HG02840 (cell line): Measurements from ENCODE around the gene STX8.

Experiments
- ATAC-seq: cut with Tn5 transposase; IDR thresholded peaks from one replicate; pipeline ENCODE4 v1.9.1; 2021; ENCODE audit warnings: mild to moderate bottlenecking, moderate library complexity, moderate number of reproducible peaks; ENCODE audit not compliant: unreplicated experiment, low FRiP score

The STX8 gene

DNA sequence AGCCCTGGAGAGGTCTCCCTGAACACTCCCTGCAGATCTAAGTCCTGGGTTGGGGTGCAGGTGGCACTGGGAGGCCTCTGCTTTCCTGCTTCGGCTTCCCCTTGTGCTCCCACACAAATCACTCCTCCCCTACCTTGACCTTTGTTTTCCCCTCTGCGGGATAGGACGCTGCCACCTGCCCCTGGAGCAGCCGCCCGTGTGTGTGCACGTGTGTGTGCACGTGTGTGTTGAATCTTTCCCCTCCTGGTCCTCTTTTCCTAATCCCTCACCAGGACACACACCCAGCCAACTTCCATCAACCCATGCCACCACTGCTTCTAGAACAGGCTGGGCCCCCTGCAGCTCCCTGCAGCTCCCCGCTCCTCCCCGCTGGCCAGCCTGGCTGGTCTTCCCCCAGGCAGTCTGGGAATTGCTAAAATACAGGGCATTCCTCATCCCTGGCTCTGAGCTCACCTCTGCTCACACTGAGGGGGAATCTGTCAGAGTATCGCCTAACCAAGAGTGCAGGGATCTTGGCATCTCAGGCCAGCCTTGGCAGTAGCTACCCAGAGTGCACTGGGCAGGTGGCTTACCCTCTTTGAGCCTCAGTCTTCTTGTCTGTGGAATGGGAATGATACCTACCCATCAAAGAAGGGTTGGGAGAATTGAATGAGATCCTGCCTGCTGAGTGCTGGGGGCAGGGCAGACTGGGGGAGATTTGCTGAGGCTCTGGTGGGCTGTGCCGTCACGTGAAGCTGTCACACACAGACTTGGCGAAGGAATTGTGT lies 355.8 kb downstream of the STX8 start:
- ATAC-seq: no peak

DNA sequence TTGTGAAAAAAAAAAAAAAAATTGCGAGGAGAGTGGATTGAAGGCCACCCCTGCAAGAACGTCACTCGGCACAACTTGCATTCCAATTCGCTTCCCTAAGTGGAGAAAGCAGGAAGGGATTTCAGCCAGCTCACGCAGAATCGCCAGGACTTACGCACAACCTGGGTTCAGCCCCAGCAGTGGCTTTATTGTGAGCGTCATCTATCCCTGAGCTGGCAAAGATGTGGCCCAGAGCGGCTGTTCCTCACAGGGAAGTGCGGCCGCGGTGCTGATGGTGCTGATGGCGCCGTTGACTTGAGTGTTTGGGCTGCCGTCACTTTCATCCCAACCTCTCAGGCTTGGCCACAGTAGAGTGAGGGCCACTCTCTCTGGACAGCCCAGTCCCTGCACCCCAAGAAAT lies 356.7 kb downstream of the STX8 start:
- ATAC-seq: no peak

- no peak for ATAC-seq
These were observed 357.5 kb downstream of the STX8 start for GRCh38 chr17:9218064-9218635.

GRCh38 chr17:9217151-9218056 lies 358.2 kb downstream of the STX8 start:
- ATAC-seq: no peak

- ATAC-seq: no peak
These were observed 360.2 kb downstream of the STX8 start for GRCh38 chr17:9215465-9215864.

- ATAC-seq: no peak
These were observed 362.3 kb downstream of the STX8 start for GRCh38 chr17:9213303-9213640.

DNA sequence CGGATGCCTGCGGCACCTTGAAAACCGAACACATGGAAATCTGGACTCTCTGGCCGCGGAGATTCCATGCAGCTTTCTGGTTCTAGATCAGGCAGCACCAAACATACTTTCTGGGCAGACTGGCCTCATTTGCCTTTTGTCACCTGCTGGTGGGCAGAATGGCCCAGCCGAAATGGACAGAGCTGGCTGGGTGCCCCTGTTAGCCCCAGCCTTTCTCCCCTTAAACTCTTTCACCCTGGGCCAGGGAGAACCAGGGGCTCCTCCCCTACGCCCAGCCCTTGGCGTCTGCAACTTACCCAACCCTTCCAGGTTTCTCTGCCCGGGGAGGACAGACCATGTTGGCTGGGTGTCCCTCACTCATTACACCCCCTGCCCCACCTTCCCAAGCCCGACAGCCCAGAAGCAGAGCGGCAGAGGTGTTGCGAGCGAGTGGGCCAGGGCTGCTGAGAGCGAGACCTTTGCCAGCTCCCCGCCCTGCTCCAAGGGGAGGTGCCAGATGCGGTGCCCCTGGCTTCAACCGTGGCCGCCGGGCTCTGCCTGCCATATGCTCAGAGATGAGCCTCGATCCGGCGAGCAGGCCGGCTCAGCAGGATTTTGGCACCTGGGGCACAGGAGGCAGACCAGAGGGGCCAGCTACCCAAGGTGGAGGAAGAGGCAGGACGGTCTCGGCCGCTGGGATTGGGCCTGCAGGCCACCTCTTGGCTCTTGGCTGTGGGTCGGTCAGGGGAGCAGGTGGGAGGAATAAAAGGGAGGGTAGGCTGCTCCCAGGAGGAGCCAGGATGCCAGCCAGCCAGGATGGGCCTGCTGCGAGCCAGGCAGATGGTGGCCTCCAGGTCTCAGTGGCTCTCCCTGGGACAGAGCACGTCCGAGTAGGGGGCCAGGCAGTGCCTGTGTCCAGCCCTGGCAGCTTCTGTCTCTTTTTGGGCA lies 363.0 kb downstream of the STX8 start:
- no peak for ATAC-seq

DNA sequence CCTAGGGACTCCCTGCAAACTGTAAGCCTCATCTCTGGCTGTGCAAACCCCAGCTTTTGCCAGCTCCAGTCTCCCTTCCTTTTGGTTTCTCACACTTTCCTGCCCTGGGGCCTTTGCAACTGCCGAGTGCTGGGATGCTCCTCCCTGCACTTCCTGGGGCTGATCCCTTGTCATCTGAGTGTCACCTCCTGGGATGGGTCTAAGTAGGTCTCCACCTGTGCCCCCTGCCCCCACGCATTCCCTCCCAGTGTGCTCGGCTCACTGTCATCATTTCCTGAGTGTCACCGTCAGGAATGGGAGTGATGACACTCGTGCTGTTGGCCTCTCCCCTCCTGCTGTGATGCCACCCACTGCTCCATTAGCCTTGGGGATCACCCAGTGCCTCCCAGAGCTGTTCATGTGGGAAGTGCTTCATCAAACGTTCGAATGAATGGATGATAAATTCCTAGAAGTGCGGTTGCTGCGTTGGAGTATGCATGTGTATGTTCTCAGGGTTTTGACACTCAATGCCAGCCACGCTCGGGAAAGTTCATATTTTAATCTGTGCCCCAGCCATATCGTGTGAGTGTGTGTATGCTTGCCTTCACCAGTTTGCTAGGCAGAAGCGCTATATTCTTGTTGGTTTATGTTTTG lies 364.4 kb downstream of the STX8 start:
- ATAC-seq: no peak

GRCh38 chr17:9209781-9210370 lies 365.7 kb downstream of the STX8 start:
- no peak for ATAC-seq

DNA sequence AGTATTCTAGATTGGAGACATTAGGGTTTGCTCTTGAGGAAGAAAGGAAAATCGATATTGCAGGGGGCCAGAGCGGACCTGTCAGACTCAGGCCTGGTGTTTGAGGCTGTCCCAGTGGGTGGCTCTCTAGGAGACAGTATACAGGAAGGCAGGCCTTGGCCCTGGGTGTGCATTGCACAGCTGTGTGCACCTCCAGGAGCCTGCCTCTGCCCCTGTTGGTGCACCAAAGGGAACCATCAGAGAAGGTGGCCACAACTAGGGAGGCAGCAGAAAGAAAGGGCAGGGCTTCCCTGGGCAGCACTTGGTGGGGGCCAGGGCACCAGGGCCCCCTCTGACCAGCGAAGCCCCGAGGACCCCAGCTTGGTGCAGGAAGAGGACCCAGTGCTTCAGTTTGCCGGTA lies 366.3 kb downstream of the STX8 start:
- ATAC-seq: no peak

DNA sequence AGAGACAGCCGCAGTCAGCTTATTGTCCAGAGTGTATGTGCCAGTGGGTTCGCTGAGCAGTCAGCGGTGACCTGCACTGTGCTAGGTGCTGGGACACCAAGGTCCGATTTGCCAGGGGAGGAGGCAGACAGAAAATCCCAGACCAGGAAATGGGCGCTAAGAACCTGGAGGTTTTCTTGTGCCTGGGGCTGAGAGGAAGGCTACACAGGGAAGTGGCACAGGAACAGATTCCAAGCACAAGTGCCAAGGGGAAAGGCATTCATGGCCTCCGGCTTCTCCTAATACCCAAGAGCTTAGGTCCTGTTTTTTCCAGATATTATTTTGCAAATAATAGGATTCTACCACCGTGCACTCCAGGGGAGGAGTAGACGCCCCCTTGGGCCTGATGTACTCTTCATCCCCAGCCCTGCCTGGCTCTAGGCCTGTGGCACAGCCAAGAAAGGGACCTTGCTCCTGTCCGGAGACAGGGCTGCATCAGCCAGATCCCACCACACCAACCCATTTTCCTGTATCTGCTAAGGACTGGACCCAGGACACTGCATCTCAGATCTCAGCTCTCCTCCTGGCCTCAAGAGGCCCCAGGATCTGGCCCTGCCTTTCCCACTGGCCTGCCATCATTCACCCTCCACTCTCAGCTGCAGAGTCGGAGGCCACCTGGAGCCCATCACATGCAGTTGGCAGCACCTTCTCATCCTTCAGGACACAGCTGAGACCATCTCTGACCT lies 367.1 kb downstream of the STX8 start:
- no peak for ATAC-seq

DNA sequence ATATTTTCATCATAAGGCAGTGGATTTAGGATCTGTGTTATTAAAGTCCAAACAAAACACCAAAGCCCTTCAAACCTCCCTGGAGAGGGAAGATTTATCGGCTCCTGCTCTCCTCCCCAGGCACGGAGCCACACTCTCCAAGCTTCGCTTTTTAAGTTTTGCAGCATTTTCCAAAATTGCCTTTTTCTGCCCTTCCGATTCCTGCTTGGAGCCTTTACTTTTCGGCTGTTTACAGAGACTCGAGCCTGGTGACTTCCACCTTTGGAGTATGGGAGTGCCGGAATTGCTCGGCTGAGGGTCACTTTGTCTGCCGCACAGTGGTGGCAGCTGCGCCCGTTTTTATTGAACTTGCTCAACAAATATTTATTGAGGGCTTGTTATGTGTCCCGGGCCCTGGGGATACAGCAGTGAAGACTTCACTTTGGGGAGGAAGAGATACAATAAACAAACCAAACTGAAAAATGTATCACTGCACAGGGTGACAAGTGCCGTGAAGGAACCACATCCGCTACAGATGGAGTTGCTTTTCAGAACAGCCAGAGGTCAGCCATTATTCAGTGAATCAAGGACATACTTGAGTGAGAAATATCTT lies 368.8 kb downstream of the STX8 start:
- ATAC-seq: no peak

- no peak for ATAC-seq
These were observed 369.3 kb downstream of the STX8 start for GRCh38 chr17:9206410-9206703.

DNA sequence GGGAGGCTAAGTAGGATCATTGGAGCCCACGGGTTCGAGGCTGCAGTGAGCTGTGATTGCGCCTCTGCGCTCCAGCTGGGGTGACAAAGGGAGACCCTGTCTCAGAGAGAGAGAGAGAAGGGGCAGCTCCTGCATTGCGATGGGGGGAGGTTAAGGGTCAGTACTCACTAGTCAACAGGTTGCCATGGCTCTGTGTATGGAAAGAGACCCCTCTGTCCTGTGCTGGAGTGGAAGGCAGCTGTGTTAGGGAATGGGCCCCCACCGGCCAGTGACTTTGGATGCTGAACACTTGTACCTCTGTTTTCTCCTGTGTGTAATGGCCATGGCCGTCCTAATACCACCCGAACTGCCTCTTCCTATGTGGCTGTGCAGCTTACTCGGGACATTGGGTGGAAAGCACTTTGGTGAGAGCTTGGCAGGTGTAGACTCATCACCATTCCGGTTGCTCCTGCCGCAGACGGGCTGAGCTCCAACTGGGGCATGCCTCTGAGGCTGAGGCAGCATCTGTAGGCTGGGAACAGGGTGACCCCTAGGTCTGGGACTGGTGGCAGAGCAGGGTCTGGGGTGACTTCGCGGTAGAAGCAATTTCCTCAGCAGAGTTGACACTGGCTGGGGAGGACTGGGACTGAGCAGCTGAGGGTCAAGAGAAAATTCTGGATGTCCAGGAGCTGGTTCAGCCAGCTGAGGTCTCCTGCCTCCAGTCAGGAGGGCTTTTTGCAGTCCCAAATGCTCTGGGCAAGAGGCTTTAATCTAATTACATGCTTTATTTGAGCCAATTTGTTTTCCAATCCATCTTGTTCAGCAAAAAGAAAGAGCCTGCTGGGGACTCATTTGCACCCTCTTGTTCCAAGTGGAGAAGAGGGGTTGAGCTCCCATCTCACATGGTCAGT lies 369.9 kb downstream of the STX8 start:
- no peak for ATAC-seq

GRCh38 chr17:9204637-9205329 lies 370.8 kb downstream of the STX8 start:
- no peak for ATAC-seq

- ATAC-seq: no peak
These were observed 371.7 kb downstream of the STX8 start for GRCh38 chr17:9203771-9204425.

- no peak for ATAC-seq
These were observed 373.1 kb downstream of the STX8 start for GRCh38 chr17:9202532-9202931.
